ENCODE measurements around the gene RAD51B. TPM values are rescaled to one million over a fixed set of nuclear protein-coding genes. Genes with fewer than 3 reads are reported as not detected.

Gene RAD51B
- total and polyA plus RNA-seq, 9 of the 15 experiments (the other 6 are each of a cell fraction or from before 2014, with no cell fraction given), result 8.5 to 17.3 (median 11.3) TPM

- TF ChIP-seq TAF1 (IDR thresholded peaks at IDR 0.05; ENCODE audit: control insufficient read depth, extremely low read depth, insufficient read depth, low read length, severe bottlenecking) (no peak), PHF21A (IDR thresholded peaks at IDR 0.05; ENCODE audit: borderline replicate concordance, low read depth) (no peak)
Measured at GRCh38 chr14:68594737-68595380, 775.3 kb downstream of the RAD51B start (continued).

- Histone ChIP-seq H3K79me2 (ENCODE audit: control insufficient read depth, insufficient read depth, low read length) (no peaks in the 10 kb centered on the region), H3K9me3 (replicated peaks; ENCODE audit: control insufficient read depth, insufficient read depth, low read depth, low read length) (no peaks in the 10 kb centered on the region), H3K27me3 (ENCODE audit: control insufficient read depth in 2 of 2, insufficient read depth in 2 of 2, low read length in 2 of 2) (no peaks in the 10 kb centered on the region; a peak in 1 of 5 replicates), H4K20me1 (replicated peaks; ENCODE audit: control insufficient read depth, insufficient read depth, low read length) (no peaks in the 10 kb centered on the region), H2AFZ (ENCODE audit: low read depth, low read length) (no peak overlapping the region), H3K4me1 (replicated peaks in 1 of 2; ENCODE audit: control insufficient read depth in 2 of 2, insufficient read depth in 2 of 2, low read length in 2 of 2) (no peaks in the 10 kb centered on the region; a peak in 2 of 5 replicates), H3K27ac (ENCODE audit: extremely low read depth, low read depth, low read length) (no peak overlapping the region), H3K9me1 (ENCODE audit: control insufficient read depth, insufficient read depth, low read length) (no peaks in the 10 kb centered on the region), H3K9ac (ENCODE audit: insufficient read depth in 1 of 2, low read depth in 2 of 2, low read length in 2 of 2) (no peak overlapping the region), H3K36me3 (ENCODE audit: control insufficient read depth, insufficient read depth, low read length) (no peaks in the 10 kb centered on the region), H3K4me3 (no peak overlapping the region), H3K4me2 (ENCODE audit: insufficient read depth, low read length) (no peak overlapping the region)
- POLR2A ChIA-PET, result no interaction called here
- no peak for TF ChIP-seq ZFP36 (IDR thresholded peaks at IDR 0.05; ENCODE audit: low read depth, low read length, partially characterized antibody)
- TF ChIP-seq ZNF584 (CRISPR knock-in tag; IDR thresholded peaks at IDR 0.05; ENCODE audit: low read depth), result no peak
- no peak for TF ChIP-seq BDP1 (IDR thresholded peaks at IDR 0.05; ENCODE audit: insufficient read depth, insufficient read length)
- no peak for TF ChIP-seq TBL1XR1 (IDR thresholded peaks at IDR 0.05; ENCODE audit: low read length in 2 of 2)
- TF ChIP-seq BACH1 (tag; IDR thresholded peaks at IDR 0.05), result no peak
- TF ChIP-seq CHD7 (IDR thresholded peaks at IDR 0.05; ENCODE audit: low read depth, low read length), result no peak
- no peak for TF ChIP-seq FIP1L1 (IDR thresholded peaks at IDR 0.05; ENCODE audit: low read depth, low read length, poor library complexity, severe bottlenecking)
- ATAC-seq (no peak), FAIRE-seq (no peak), DNase-seq (ENCODE audit: extremely low read depth in 1 of 4, low spot score in 3 of 4) (no peak)
- CTCF ChIA-PET (ENCODE audit: low intra/inter-chr PET ratio), result no interaction called here
- BruUV-seq (replicated peaks), result no TSS peak
- WGBS (ENCODE audit: insufficient coverage, low coverage, missing lambda C conversion rate), result 62% methylated on average over 5 of the region's 7 CpGs
- intact Hi-C loops (cut with micrococcal nuclease) (no loop called here), in situ Hi-C loops (cut with MboI) (no loop called here)
Measured at GRCh38 chr14:68596211-68596610, 776.6 kb downstream of the RAD51B start.

Measured in K562 (cell line).